ENCODE measurements around the gene NAB2. TPM values are rescaled to one million over a fixed set of nuclear protein-coding genes. Genes with fewer than 3 reads are reported as not detected.

Gene NAB2
- total and polyA plus RNA-seq, 9 of the 15 experiments (the other 6 are each of a cell fraction or from before 2014, with no cell fraction given): 0.45 to 40.9 (median 20.4) TPM

DNA sequence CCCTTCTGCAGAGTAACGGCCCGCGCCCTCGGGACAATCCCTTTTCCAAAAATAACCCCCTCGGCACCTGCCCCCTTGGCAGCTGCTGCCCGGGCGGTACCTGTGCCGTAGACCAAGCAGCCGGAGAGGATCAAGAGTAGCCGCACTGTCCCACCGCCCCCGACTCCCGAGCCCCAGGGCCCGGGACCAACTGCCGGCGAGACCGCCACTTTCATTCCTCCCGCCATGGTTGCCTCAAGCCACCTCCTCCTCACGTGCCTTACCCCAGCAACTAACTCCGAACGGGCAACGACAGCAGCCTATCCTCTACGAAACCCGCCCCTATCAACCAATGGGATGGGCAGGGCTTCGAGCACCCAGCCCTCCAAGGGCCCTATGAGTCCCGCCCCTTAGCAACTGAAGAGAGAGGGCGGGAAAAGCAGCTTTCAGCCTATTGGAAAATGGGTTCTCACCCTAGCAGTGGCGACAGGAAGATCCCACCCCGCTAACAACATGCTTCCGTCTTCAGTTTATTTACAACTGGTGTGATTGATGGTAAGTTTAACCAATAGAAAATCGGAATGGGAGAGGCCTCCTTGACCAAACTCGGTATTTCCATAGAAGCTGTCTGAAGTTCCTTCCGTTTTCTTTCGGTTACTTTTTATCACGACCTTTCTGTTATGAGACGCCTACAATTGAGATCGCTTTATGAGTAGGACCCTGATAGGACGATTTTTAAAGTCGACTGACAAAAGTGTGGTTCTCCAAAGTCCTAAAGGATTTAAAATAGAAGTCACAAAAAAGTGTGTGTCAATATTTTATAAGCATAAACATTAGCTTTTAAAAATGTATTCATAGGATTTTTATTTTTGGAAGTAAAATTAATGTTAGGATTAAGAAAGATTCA is 10.2 kb upstream of the NAB2 start, which contains the start of gene NEMP1 (continued):
- TF ChIP-seq, protein P1, sequence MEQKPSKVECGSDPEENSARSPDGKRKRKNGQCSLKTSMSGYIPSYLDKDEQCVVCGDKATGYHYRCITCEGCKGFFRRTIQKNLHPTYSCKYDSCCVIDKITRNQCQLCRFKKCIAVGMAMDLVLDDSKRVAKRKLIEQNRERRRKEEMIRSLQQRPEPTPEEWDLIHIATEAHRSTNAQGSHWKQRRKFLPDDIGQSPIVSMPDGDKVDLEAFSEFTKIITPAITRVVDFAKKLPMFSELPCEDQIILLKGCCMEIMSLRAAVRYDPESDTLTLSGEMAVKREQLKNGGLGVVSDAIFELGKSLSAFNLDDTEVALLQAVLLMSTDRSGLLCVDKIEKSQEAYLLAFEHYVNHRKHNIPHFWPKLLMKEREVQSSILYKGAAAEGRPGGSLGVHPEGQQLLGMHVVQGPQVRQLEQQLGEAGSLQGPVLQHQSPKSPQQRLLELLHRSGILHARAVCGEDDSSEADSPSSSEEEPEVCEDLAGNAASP (IDR thresholded peaks at IDR 0.05): no peak
- TF ChIP-seq SAP30 (IDR thresholded peaks at IDR 0.05; ENCODE audit: borderline replicate concordance, insufficient read depth, low read depth, low read length, poor library complexity, severe bottlenecking) (peak; percentile 93), BCOR (IDR thresholded peaks at IDR 0.05) (no peak), TOE1 (IDR thresholded peaks at IDR 0.05; ENCODE audit: borderline replicate concordance) (peak; percentile 50; the same call in 1 of the 2 replicates), TOE1 (CRISPR knock-in tag; IDR thresholded peaks at IDR 0.05; ENCODE audit: borderline replicate concordance, low read depth) (no peak), CREB1 (IDR thresholded peaks at IDR 0.05) (peak; percentile 63), CREB1 (CRISPR knock-in tag; IDR thresholded peaks at IDR 0.05) (peak; percentile 68; the same call in 1 of the 2 replicates), RAD51 (IDR thresholded peaks at IDR 0.05; ENCODE audit: borderline replicate concordance, low read depth) (peak; percentile 90), NRF1 (conservative IDR thresholded peaks at IDR 0.05 in 1 of 2, IDR thresholded peaks at IDR 0.05 in 1 of 2) (peak; percentile 59 to 65), RREB1 (CRISPR knock-in tag; IDR thresholded peaks at IDR 0.05) (peak; percentile 88), ZNF644 (tag; IDR thresholded peaks at IDR 0.05; ENCODE audit: low read depth) (no peak), ZNF408 (CRISPR knock-in tag; IDR thresholded peaks at IDR 0.05; ENCODE audit: low read depth) (0 out of 2 replicates have a peak, but pooled peaks have one; percentile 47), RBFOX2 (IDR thresholded peaks at IDR 0.05; ENCODE audit: low read depth, low read length) (peak; percentile 96)
- TF ChIP-seq, protein P2, sequence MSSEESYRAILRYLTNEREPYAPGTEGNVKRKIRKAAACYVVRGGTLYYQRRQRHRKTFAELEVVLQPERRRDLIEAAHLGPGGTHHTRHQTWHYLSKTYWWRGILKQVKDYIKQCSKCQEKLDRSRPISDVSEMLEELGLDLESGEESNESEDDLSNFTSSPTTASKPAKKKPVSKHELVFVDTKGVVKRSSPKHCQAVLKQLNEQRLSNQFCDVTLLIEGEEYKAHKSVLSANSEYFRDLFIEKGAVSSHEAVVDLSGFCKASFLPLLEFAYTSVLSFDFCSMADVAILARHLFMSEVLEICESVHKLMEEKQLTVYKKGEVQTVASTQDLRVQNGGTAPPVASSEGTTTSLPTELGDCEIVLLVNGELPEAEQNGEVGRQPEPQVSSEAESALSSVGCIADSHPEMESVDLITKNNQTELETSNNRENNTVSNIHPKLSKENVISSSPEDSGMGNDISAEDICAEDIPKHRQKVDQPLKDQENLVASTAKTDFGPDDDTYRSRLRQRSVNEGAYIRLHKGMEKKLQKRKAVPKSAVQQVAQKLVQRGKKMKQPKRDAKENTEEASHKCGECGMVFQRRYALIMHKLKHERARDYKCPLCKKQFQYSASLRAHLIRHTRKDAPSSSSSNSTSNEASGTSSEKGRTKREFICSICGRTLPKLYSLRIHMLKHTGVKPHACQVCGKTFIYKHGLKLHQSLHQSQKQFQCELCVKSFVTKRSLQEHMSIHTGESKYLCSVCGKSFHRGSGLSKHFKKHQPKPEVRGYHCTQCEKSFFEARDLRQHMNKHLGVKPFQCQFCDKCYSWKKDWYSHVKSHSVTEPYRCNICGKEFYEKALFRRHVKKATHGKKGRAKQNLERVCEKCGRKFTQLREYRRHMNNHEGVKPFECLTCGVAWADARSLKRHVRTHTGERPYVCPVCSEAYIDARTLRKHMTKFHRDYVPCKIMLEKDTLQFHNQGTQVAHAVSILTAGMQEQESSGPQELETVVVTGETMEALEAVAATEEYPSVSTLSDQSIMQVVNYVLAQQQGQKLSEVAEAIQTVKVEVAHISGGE (CRISPR knock-in tag; IDR thresholded peaks at IDR 0.05): no peak; a peak in 1 of 6 replicates

All from K562 (cell line).